GM13976 (cell line): ENCODE data around the gene FRMD4A.
A peak's percentile ranks its signal among the peaks of the same experiment; 100 is the strongest.
"Not testable (repeated sequence)": the region's sequence is repeated elsewhere in the genome, so short reads cannot be mapped to it uniquely, and the experiment has no call there.

Experiments used
- DNase-seq: peaks from one replicate; pipeline ENCODE4 v3.0.0; 2012; ENCODE audit warnings: low spot score
- CTCF ChIP-seq: IDR thresholded peaks from 2 replicates; pipeline ENCODE4 v1.5.1; 2012; ENCODE audit warnings: borderline replicate concordance, mild to moderate bottlenecking; ENCODE audit not compliant: insufficient read depth; ENCODE audit errors: extremely low read depth, missing control alignments, control extremely low read depth
- in situ Hi-C: fragments of 300-500 bp; cut with MboI; formaldehyde crosslinking; loops from one replicate; pipeline ENCODE4 v1.12.0; 2022; ENCODE audit warnings: low sequenced_read_pairs, mixed read lengths, inconsistent platforms; ENCODE audit not compliant: unreplicated experiment

Gene FRMD4A

GRCh38 chr10:13717936-13718772 is 612.6 kb downstream of the FRMD4A start:
- TF ChIP-seq CTCF = no peak
- in situ Hi-C loops = no loop called here
- no peak for DNase-seq

GRCh38 chr10:13717571-13717935 is 613.2 kb downstream of the FRMD4A start:
- no peak for TF ChIP-seq CTCF
- in situ Hi-C loops = no loop called here
- DNase-seq = no peak

- no peak for TF ChIP-seq CTCF
- in situ Hi-C loops = no loop called here
These were observed 614.3 kb downstream of the FRMD4A start for GRCh38 chr10:13716081-13717071.

GRCh38 chr10:13715596-13715995 is 615.1 kb downstream of the FRMD4A start:
- in situ Hi-C loops, DNase-seq: not testable (repeated sequence)

More at GRCh38 chr10:13716081-13717071, 614.3 kb downstream of the FRMD4A start:
- no peak for DNase-seq

GRCh38 chr10:13715100-13715499 is 615.6 kb downstream of the FRMD4A start:
- in situ Hi-C loops = no loop called here
- no peak for TF ChIP-seq CTCF
- no peak for DNase-seq

GRCh38 chr10:13712837-13713581 is 617.7 kb downstream of the FRMD4A start:
- in situ Hi-C loops = no loop called here
- DNase-seq = peak; percentile 79
- no peak for TF ChIP-seq CTCF
